ENCODE measurements around the gene TMEM182.
A peak's percentile ranks its signal among the peaks of the same experiment; 100 is the strongest.

The TMEM182 gene

GRCh38 chr2:102803041-102803896, 41.4 kb downstream of the TMEM182 start:
- DNase-seq: no peak

- DNase-seq: no peak
These were observed 42.0 kb downstream of the TMEM182 start for GRCh38 chr2:102803897-102804217.

- DNase-seq: peak; percentile 32 to 39
These were observed 44.5 kb downstream of the TMEM182 start for GRCh38 chr2:102806250-102806837.

- no peak for DNase-seq
These were observed 47.7 kb downstream of the TMEM182 start for GRCh38 chr2:102809291-102810189.

GRCh38 chr2:102815285-102815684, 53.5 kb downstream of the TMEM182 start:
- no peak for DNase-seq

- no peak for DNase-seq
These were observed 65.1 kb downstream of the TMEM182 start for GRCh38 chr2:102826904-102827303.

GRCh38 chr2:102832789-102833188, 71.0 kb downstream of the TMEM182 start:
- no peak for DNase-seq

- no peak for DNase-seq
These were observed 72.9 kb downstream of the TMEM182 start for GRCh38 chr2:102834523-102835273.

GRCh38 chr2:102837626-102838198, 75.9 kb downstream of the TMEM182 start:
- no peak for DNase-seq

- DNase-seq: peak; percentile 9 to 29
These were observed 78.0 kb downstream of the TMEM182 start for GRCh38 chr2:102839668-102840388.

DNA sequence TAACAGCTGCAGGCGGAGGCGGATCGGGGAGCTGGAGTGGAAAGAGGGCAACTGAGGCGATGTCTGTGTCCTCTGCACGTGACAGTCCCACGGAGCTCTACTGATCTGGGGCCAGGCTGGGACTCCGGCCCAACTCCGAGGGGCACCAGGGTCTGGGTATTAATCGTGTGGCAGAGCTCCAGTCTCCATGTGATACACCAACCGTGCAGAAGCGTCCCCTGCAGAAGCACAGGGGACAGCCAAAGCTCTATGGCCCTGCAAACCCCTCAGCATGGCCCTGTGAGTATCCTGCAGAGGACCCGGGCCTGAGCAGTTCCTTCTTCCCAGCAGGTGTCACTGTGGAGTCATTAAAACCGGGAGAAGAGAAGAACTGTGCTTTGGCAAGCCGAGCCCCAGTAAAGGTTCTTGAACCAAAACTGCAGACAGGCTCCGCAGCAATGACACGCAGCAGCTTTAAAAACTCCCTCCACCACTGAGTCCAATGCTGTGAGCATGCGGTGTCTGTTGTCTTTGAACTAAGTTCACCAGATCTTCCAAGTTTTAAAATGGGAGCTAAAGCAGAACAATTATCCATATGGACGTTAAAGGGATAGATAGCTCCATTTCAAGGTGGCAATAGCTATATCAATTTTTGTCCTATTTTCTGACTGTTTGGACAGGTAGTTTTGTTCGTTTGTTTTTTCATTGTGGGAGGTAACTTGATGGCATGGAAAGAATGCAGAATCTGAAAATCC, 79.4 kb downstream of the TMEM182 start:
- DNase-seq: peak; percentile 28 to 51

- DNase-seq: no peak
These were observed 82.1 kb downstream of the TMEM182 start for GRCh38 chr2:102843764-102844443.

GRCh38 chr2:102844911-102845310, 83.1 kb downstream of the TMEM182 start:
- DNase-seq: no peak

- DNase-seq: peak; percentile 67 to 78
These were observed 86.6 kb downstream of the TMEM182 start for GRCh38 chr2:102848366-102848839.

DNA sequence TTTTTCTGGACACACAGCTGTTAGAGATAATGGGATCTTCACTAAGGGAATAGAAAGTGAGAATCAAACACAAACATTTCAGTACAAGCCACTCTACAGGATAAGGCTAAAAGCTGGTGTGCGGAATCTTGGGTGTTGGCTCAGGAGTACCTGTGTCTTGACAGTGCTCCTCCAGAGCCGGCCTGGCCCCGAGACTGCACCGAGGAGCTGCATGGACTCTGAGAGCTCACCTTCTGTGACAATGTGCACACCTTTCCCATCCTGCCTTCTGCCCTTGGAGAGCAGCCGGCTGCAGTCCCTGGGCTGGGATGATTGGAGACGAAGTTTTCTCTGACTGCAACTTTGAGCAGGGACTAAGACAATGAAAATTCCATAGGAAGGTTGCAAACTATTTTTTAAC, 89.1 kb downstream of the TMEM182 start:
- DNase-seq: no peak

DNA sequence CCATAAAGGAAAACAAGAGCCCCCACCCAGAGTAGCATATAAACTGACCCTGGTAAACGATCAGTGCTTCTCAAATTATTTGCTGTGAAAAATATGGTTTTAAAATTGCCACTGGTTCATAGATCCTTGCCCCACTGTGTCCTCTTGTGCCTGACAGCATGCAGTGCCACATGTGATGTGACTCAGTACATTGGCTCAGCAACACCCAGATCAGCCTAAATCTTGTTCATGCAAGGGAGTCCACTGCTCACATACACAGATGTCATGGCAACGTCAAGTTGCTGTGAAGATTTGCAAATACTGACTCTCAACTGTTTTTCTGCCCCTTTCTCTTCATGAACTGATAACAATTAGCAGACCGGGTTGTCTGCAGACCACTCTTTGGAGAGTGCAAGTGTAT, 91.0 kb downstream of the TMEM182 start:
- DNase-seq: no peak
